Gastrocnemius medialis (tissue), 4 donors: Measurements from ENCODE around the gene PGAP3. TPM values are rescaled to one million over a fixed set of nuclear protein-coding genes. Genes with fewer than 3 reads are reported as not detected.

Source experiments
- ATAC-seq, 2 donors: fragments of 150-250 bp; one replicate each; pipeline ENCODE4 v1.9.1; 2016
- DNase-seq, 2 donors: peaks; one replicate each; pipeline ENCODE4 v3.0.0-alpha.2; 2019
- H3K27ac ChIP-seq, 4 donors: fragments of 200-600 bp; sonication (generic); 1 replicate in 1 of 4; 2 replicates in 3 of 4; pipeline ENCODE4 v1.5.1; 2016 to 2018; ENCODE audit warnings: mild to moderate bottlenecking in 2 of 4, moderate library complexity in 1 of 4
- H3K27me3 ChIP-seq, 3 donors: fragments of 200-600 bp; sonication (generic) in 2 of 3; 1 replicate in 1 of 3; 2 replicates in 2 of 3; pipeline versions ENCODE4 v1.5.1 to v1.6.0; 2016 to 2019; ENCODE audit warnings: mild to moderate bottlenecking in 1 of 3, moderate library complexity in 1 of 3
- H3K36me3 ChIP-seq, 2 donors: fragments of 200-600 bp; sonication (generic) in 1 of 2; one replicate each; pipeline ENCODE4 v1.5.1; 2017 to 2018
- H3K4me1 ChIP-seq, 2 donors: fragments of 200-600 bp; sonication (generic) in 1 of 2; one replicate each; pipeline ENCODE4 v1.5.1; 2016 to 2017; ENCODE audit warnings: mild to moderate bottlenecking in 2 of 2
- H3K4me3 ChIP-seq, 4 donors: fragments of 200-600 bp; sonication (generic) in 3 of 4; 1 replicate in 1 of 4; 2 replicates in 3 of 4; pipeline ENCODE4 v1.5.1; 2016 to 2019; ENCODE audit warnings: mild to moderate bottlenecking in 2 of 4
- H3K9me3 ChIP-seq, 3 donors: fragments of 200-600 bp; sonication (generic) in 2 of 3; 1 replicate in 1 of 3; 2 replicates in 2 of 3; pipeline ENCODE4 v1.5.1; 2016 to 2019
- CTCF ChIP-seq, 5 experiments: fragments of 450-650 bp in 3 of 5; fragments of 200-600 bp in 2 of 5; sonication (generic) in 2 of 5; IDR thresholded peaks in 4 of 5; conservative IDR thresholded peaks in 1 of 5; 1 replicate in 4 of 5; 2 replicates in 1 of 5; pipeline ENCODE4 v1.5.1; 2016 to 2019; ENCODE audit warnings: antibody characterized with exemption in 5 of 5, mild to moderate bottlenecking in 3 of 5, moderate library complexity in 3 of 5
- POLR2A ChIP-seq, 2 donors: fragments of 450-650 bp; IDR thresholded peaks; one replicate each; pipeline ENCODE4 v1.6.1; 2017; ENCODE audit warnings: antibody characterized with exemption in 2 of 2, mild to moderate bottlenecking in 2 of 2, moderate library complexity in 2 of 2
- in situ Hi-C, 4 donors: fragments of 200-750 bp; cut with MboI; loops; one replicate each; pipeline versions ENCODE4 v1.15.0 to v1.8.0; 2017; ENCODE audit warnings: low sequenced_read_pairs in 4 of 4
- intact Hi-C: fragments of 100-400 bp; cut with DNase I; formaldehyde crosslinking; loops from one replicate; pipeline ENCODE4 v1.15.1; 2023; ENCODE audit warnings: low total_unique reads
- total RNA-seq, 4 donors: library from RNA; depleted of rRNA; stranded (reverse); fragments of >200 nt; gene quantifications; one replicate each; pipeline versions ENCODE4 v1.1.0 to v1.2.3, GENCODE V29; 2016

Gene PGAP3
- total RNA-seq, 4 donors from 2014 or later, result 4.3 to 9.5 (median 6.1) TPM

GRCh38 chr17:39709319-39709997 is 21.6 kb upstream of the PGAP3 start:
- no peak for DNase-seq
- in situ Hi-C loops (no loop called here), intact Hi-C loops (no loop called here)
- Histone ChIP-seq H3K4me1 (peaks cover 17 to 24% of the 10 kb centered on the region in 2 donors), H3K36me3 (peaks cover 0 to 45% of the 10 kb centered on the region in 2 donors), H3K27me3 (no peaks in the 10 kb centered on the region), H3K9me3 (no peaks in the 10 kb centered on the region), H3K27ac (no peak overlapping the region), H3K4me3 (no peak overlapping the region)
- TF ChIP-seq CTCF (IDR thresholded peaks at IDR 0.05 in 4 of 5, conservative IDR thresholded peaks at IDR 0.05 in 1 of 5), result no peak
- TF ChIP-seq POLR2A (IDR thresholded peaks at IDR 0.05), result no peak
- ATAC-seq, result no peak

- intact Hi-C loops (no loop called here), in situ Hi-C loops (no loop called here)
- H3K36me3 ChIP-seq, result peaks cover 0 to 35% of the 10 kb centered on the region in 2 donors
- no peaks in the 10 kb centered on the region for H3K9me3 ChIP-seq
- H3K27ac ChIP-seq, result no peak overlapping the region
- no peak overlapping the region for H3K4me3 ChIP-seq
- no peaks in the 10 kb centered on the region for H3K27me3 ChIP-seq
- no peak for ATAC-seq
- no peak for DNase-seq
- peaks cover 17 to 37% of the 10 kb centered on the region in 2 donors for H3K4me1 ChIP-seq
- no peak for TF ChIP-seq POLR2A (IDR thresholded peaks at IDR 0.05)
- TF ChIP-seq CTCF (IDR thresholded peaks at IDR 0.05 in 4 of 5, conservative IDR thresholded peaks at IDR 0.05 in 1 of 5), result no peak
Measured at GRCh38 chr17:39706921-39707337, 19.1 kb upstream of the PGAP3 start.

- DNase-seq (no peak), ATAC-seq (no peak)
- Histone ChIP-seq H3K27me3 (no peaks in the 10 kb centered on the region), H3K36me3 (peaks cover 0 to 30% of the 10 kb centered on the region in 2 donors), H3K9me3 (no peaks in the 10 kb centered on the region), H3K4me3 (no peak overlapping the region), H3K4me1 (peaks cover 17 to 39% of the 10 kb centered on the region in 2 donors), H3K27ac (peak overlapping the region in 2 of 4 donors; percentile 58 to 76)
- in situ Hi-C loops (no loop called here), intact Hi-C loops (no loop called here)
- TF ChIP-seq POLR2A (IDR thresholded peaks at IDR 0.05) (no peak), CTCF (IDR thresholded peaks at IDR 0.05 in 4 of 5, conservative IDR thresholded peaks at IDR 0.05 in 1 of 5) (no peak)
Measured at GRCh38 chr17:39706383-39706782, 18.5 kb upstream of the PGAP3 start.

- Histone ChIP-seq H3K4me3 (no peak overlapping the region), H3K27me3 (no peaks in the 10 kb centered on the region), H3K4me1 (peaks cover 18 to 44% of the 10 kb centered on the region in 2 donors), H3K36me3 (peaks cover 0 to 28% of the 10 kb centered on the region in 2 donors), H3K27ac (peak overlapping the region; percentile 20 to 76 (median 60)), H3K9me3 (no peaks in the 10 kb centered on the region)
- in situ Hi-C loops (no loop called here), intact Hi-C loops (no loop called here)
- ATAC-seq, result peak; percentile 59 to 61
- TF ChIP-seq POLR2A (IDR thresholded peaks at IDR 0.05) (no peak), CTCF (IDR thresholded peaks at IDR 0.05 in 4 of 5, conservative IDR thresholded peaks at IDR 0.05 in 1 of 5) (no peak)
- DNase-seq, result peak in 1 of 2 donors; percentile 39
Measured at GRCh38 chr17:39705786-39706348, 18.0 kb upstream of the PGAP3 start.
